ENCODE results near the gene DCP1A. TPM values are rescaled to one million over a fixed set of nuclear protein-coding genes. Genes with fewer than 3 reads are reported as not detected.

The DCP1A gene
- total and polyA plus RNA-seq, 9 of the 15 experiments (the other 6 are each of a cell fraction or from before 2014, with no cell fraction given) = 6.6 to 33.7 (median 13.3) TPM

DNA sequence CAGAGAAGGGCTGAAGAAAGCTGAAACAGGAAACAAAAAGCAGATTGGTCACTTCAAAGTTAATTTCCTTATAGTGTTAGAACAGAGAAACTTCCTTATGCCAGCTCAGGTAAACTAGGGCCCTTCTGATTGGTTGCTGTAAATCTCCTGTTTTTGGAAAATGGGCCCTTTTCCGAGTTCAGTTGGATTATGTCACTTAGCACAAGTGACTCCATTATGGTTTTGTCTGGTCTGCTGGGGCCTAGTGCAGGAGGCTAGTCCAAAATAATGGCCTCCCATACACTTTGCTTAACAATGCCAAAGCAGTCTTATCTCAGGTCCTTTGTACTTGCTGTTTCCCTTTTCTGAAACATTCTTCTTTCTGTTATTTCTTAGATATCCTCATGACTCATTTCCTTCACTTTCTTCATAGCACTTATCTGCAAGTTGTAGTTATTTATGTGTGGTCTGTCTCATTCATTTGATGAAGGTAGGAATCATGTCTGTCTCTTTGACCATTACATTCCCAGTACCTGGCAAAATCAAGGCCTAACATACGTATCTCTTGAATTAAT is 7.7 kb upstream of the DCP1A start (continued):
- peak; percentile 68 for TF ChIP-seq TEAD4 (IDR thresholded peaks at IDR 0.05; ENCODE audit: low read length)
- no peak for TF ChIP-seq TEAD4 (CRISPR knock-in tag; IDR thresholded peaks at IDR 0.05; ENCODE audit: borderline replicate concordance)
- TF ChIP-seq, protein P1, sequence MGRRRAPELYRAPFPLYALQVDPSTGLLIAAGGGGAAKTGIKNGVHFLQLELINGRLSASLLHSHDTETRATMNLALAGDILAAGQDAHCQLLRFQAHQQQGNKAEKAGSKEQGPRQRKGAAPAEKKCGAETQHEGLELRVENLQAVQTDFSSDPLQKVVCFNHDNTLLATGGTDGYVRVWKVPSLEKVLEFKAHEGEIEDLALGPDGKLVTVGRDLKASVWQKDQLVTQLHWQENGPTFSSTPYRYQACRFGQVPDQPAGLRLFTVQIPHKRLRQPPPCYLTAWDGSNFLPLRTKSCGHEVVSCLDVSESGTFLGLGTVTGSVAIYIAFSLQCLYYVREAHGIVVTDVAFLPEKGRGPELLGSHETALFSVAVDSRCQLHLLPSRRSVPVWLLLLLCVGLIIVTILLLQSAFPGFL (CRISPR knock-in tag; IDR thresholded peaks at IDR 0.05) = no peak
- TF ChIP-seq ETS2 (tag; IDR thresholded peaks at IDR 0.05; ENCODE audit: borderline replicate concordance, poor library complexity, severe bottlenecking) = peak; percentile 54
- peak; percentile 81 for TF ChIP-seq MTA1 (IDR thresholded peaks at IDR 0.05; ENCODE audit: borderline replicate concordance)
- TF ChIP-seq EP300 (IDR thresholded peaks at IDR 0.05; ENCODE audit: low read length) = peak; percentile 55; the same call in 1 of the 2 replicates
- TF ChIP-seq ZNF696 (CRISPR knock-in tag; conservative IDR thresholded peaks at IDR 0.05) = peak; percentile 82
- TF ChIP-seq ZBTB9 (CRISPR knock-in tag; IDR thresholded peaks at IDR 0.05) = peak; percentile 98
- peak; percentile 71; the same call in 1 of the 2 replicates for TF ChIP-seq ZNF75A (CRISPR knock-in tag; IDR thresholded peaks at IDR 0.05)
- peak; percentile 98 for TF ChIP-seq ERF (CRISPR knock-in tag; IDR thresholded peaks at IDR 0.05)
- TF ChIP-seq CREM (IDR thresholded peaks at IDR 0.05; ENCODE audit: low read depth) = no peak
- TF ChIP-seq ESRRB (CRISPR knock-in tag; IDR thresholded peaks at IDR 0.05; ENCODE audit: borderline replicate concordance) = peak; percentile 76; the same call in 1 of the 2 replicates
- peak; percentile 48; the same call in 1 of the 2 replicates for TF ChIP-seq ZNF764 (CRISPR knock-in tag; IDR thresholded peaks at IDR 0.05; ENCODE audit: low read depth)
- TF ChIP-seq CREB3 (tag; conservative IDR thresholded peaks at IDR 0.05; ENCODE audit: low read depth) = peak; percentile 96
- TF ChIP-seq KDM2B (CRISPR knock-in tag; IDR thresholded peaks at IDR 0.05) = peak; percentile 85; the same call in 1 of the 2 replicates
- no peak for TF ChIP-seq POLR2A (conservative IDR thresholded peaks at IDR 0.05)
- no peak for TF ChIP-seq ZBTB33 (CRISPR knock-in tag; IDR thresholded peaks at IDR 0.05)
- TF ChIP-seq KAT2B (IDR thresholded peaks at IDR 0.05; ENCODE audit: low read depth, low read length) = no peak
- TF ChIP-seq HIVEP1 (CRISPR knock-in tag; IDR thresholded peaks at IDR 0.05) = peak; percentile 94
- no peak for TF ChIP-seq HNRNPH1 (optimal IDR thresholded peaks at IDR 0.05; ENCODE audit: low read depth, low read length)
- TF ChIP-seq SRSF1 (IDR thresholded peaks at IDR 0.05; ENCODE audit: low read depth, low read length) = no peak
- TF ChIP-seq ZNF232 (CRISPR knock-in tag; IDR thresholded peaks at IDR 0.05) = no peak
- no peak for TF ChIP-seq RUNX1 (IDR thresholded peaks at IDR 0.05; ENCODE audit: low read depth)
- 0 out of 2 replicates have a peak, but pooled peaks have one; percentile 50 for TF ChIP-seq ZNF551 (CRISPR knock-in tag; IDR thresholded peaks at IDR 0.05)
- TF ChIP-seq, protein P2, sequence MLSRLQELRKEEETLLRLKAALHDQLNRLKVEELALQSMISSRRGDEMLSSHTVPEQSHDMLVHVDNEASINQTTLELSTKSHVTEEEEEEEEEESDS (CRISPR knock-in tag; IDR thresholded peaks at IDR 0.05) = peak; percentile 64

Data from K562 (cell line).